BLaER1 treated with 17β-estradiol and CSF1 and Interleukin-3, amounts not matched to agents 10 nM and 100 nM (cell line): ENCODE data around the gene MEF2D.

Source experiments
- H3K27ac ChIP-seq, 11 experiments: shearing (Covaris generic); formaldehyde crosslinking; 2 replicates each; pipeline ENCODE4 v1.8.1; 2022
- H3K27me3 ChIP-seq, 11 experiments: shearing (Covaris generic); formaldehyde crosslinking; 2 replicates each; pipeline ENCODE4 v1.8.1; 2022
- H3K36me3 ChIP-seq, 11 experiments: shearing (Covaris generic); formaldehyde crosslinking; 2 replicates each; pipeline ENCODE4 v1.8.1; 2022
- H3K4me1 ChIP-seq, 10 experiments: shearing (Covaris generic); formaldehyde crosslinking; 2 replicates each; pipeline ENCODE4 v1.8.1; 2022
- H3K4me2 ChIP-seq, 11 experiments: shearing (Covaris generic); formaldehyde crosslinking; 2 replicates each; pipeline ENCODE4 v1.8.1; 2022
- H3K4me3 ChIP-seq, 10 experiments: shearing (Covaris generic); formaldehyde crosslinking; 2 replicates each; pipeline ENCODE4 v1.8.1; 2022
- H3K9ac ChIP-seq, 11 experiments: shearing (Covaris generic); formaldehyde crosslinking; 2 replicates each; pipeline ENCODE4 v1.8.1; 2022
- H3K9me3 ChIP-seq, 11 experiments: shearing (Covaris generic); formaldehyde crosslinking; replicated peaks in 1 of 11; 2 replicates each; pipeline ENCODE4 v1.8.1; 2022
- H4K20me1 ChIP-seq, 11 experiments: shearing (Covaris generic); formaldehyde crosslinking; 2 replicates each; pipeline ENCODE4 v1.8.1; 2022
- Cebpa-rat ChIP-seq, 11 experiments: shearing (Covaris generic); IDR thresholded peaks; 2 replicates each; pipeline ENCODE4 v1.8.1; 2022

Gene MEF2D

GRCh38 chr1:156517748-156518147, 17.2 kb upstream of the MEF2D start:
- H3K9ac ChIP-seq = no peak overlapping the region
- H3K27ac ChIP-seq = no peak overlapping the region
- H4K20me1 ChIP-seq = no peaks in the 10 kb centered on the region
- no peak overlapping the region for H3K4me3 ChIP-seq
- H3K4me1 ChIP-seq = peaks cover 0 to 19% (median 2%) of the 10 kb centered on the region in 10 experiments; a peak in 15 of 20 replicates
- TF ChIP-seq Cebpa-rat (IDR thresholded peaks at IDR 0.05) = no peak
- H3K36me3 ChIP-seq = no peaks in the 10 kb centered on the region
- H3K4me2 ChIP-seq = no peak overlapping the region
- no peaks in the 10 kb centered on the region for H3K9me3 ChIP-seq
- no peaks in the 10 kb centered on the region for H3K27me3 ChIP-seq

DNA sequence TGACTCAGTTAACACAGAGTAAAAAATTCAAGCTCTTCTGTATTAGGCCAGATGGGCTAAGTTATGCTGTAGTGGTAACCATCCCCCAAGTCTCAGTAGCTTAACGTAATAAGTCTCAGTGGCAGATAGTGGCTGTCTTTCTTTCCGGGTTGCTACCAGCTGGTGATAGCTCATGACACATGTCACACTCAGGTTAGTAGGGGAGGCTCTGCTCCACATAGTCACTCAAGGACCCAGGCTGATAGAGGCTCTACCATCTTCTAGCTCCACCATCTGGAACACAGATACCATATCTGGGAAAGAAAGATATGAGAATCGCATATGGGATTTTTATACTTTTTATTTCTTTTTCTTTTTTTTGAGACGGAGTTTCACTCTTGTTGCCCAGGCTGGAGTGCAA, 16.2 kb upstream of the MEF2D start:
- no peaks in the 10 kb centered on the region for H3K36me3 ChIP-seq
- H3K27me3 ChIP-seq = no peaks in the 10 kb centered on the region
- H3K9ac ChIP-seq = no peak overlapping the region
- no peak overlapping the region for H3K4me2 ChIP-seq
- no peak overlapping the region for H3K27ac ChIP-seq
- peaks cover 0 to 23% (median 4%) of the 10 kb centered on the region in 10 experiments; a peak in 9 of 20 replicates for H3K4me1 ChIP-seq
- no peaks in the 10 kb centered on the region for H4K20me1 ChIP-seq
- H3K9me3 ChIP-seq = no peaks in the 10 kb centered on the region
- TF ChIP-seq Cebpa-rat (IDR thresholded peaks at IDR 0.05) = no peak
- H3K4me3 ChIP-seq = no peak overlapping the region

DNA sequence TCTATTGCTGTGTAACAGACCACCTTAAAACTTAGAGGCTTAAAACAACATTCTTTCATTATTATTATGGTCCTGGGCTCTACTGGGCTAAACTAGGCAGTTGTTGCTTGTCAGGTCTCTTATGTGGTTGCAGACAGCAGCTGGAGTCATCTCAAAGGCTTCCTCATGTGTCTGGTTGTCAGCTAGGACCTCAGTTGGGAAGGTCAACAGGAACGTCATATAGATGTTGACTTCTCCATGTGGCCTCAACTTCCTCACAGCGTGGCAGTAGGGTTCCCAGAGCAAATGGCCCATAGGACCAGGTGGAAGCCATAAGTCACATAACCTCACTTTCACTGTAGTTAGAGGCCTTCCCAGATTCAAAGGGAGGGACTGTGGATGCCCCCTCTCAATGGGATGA, 15.4 kb upstream of the MEF2D start:
- Histone ChIP-seq H3K4me3 (no peak overlapping the region), H3K27me3 (no peaks in the 10 kb centered on the region), H3K27ac (no peak overlapping the region), H4K20me1 (no peaks in the 10 kb centered on the region), H3K9ac (no peak overlapping the region), H3K9me3 (no peaks in the 10 kb centered on the region), H3K36me3 (no peaks in the 10 kb centered on the region), H3K4me1 (peaks cover 0 to 25% (median 7%) of the 10 kb centered on the region in 10 experiments; a peak in 11 of 20 replicates), H3K4me2 (peak overlapping the region in 4 of 11 experiments; percentile 7 to 67 (median 18); a peak in 4 of 22 replicates)
- no peak for TF ChIP-seq Cebpa-rat (IDR thresholded peaks at IDR 0.05)

DNA sequence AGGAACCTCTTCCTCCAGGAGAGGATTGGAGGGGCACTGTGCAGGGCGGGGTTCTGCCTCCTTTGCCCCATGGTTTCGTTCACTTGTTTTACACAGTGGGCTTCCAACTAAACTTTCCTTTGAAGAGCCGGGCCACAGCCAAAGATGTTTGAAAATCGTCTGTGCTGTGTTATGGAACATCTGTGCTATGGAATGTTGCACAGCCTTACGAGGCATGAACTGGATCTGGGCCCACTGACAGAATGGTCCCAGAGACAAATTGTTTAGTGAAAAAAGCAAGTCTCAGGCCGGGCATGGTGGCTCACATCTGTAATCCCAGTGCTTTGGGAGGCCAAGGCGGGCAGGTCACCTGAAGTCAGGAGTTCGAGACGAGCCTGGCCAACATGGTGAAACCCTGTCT, 12.6 kb upstream of the MEF2D start:
- TF ChIP-seq Cebpa-rat (IDR thresholded peaks at IDR 0.05) = no peak
- Histone ChIP-seq H3K4me2 (no peak overlapping the region), H3K36me3 (no peaks in the 10 kb centered on the region), H3K9ac (no peak overlapping the region), H3K4me3 (no peak overlapping the region), H3K27me3 (no peaks in the 10 kb centered on the region), H3K9me3 (no peaks in the 10 kb centered on the region), H3K4me1 (peaks cover 19 to 52% (median 31%) of the 10 kb centered on the region in 10 experiments), H4K20me1 (no peaks in the 10 kb centered on the region), H3K27ac (no peak overlapping the region)

DNA sequence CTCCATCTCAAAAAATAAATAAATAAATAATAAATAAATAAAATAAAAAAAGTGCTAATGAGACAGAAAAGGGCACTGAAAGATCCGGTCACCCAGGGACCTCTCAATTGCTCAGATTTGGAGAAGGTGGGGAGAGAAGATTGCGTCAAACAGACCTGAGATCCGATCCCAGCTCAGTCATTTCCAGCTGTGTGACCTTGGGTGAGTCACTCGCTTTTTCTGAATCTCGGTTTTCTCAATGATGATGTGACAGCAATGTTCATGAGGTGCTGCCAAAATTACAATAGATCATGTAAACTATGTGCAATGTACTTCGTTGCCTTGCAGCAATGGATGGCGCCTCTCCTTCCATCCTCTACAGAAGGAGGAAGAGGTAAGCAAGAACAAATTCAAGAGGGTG, 11.1 kb upstream of the MEF2D start:
- Histone ChIP-seq H3K4me2 (peak overlapping the region in 5 of 11 experiments; percentile 11 to 98 (median 28); a peak in 4 of 22 replicates), H3K36me3 (no peaks in the 10 kb centered on the region), H3K4me1 (peaks cover 34 to 68% (median 47%) of the 10 kb centered on the region in 10 experiments), H3K4me3 (no peak overlapping the region), H3K9ac (no peak overlapping the region), H3K9me3 (no peaks in the 10 kb centered on the region), H3K27me3 (no peaks in the 10 kb centered on the region), H4K20me1 (no peaks in the 10 kb centered on the region), H3K27ac (no peak overlapping the region)
- TF ChIP-seq Cebpa-rat (IDR thresholded peaks at IDR 0.05) = no peak

DNA sequence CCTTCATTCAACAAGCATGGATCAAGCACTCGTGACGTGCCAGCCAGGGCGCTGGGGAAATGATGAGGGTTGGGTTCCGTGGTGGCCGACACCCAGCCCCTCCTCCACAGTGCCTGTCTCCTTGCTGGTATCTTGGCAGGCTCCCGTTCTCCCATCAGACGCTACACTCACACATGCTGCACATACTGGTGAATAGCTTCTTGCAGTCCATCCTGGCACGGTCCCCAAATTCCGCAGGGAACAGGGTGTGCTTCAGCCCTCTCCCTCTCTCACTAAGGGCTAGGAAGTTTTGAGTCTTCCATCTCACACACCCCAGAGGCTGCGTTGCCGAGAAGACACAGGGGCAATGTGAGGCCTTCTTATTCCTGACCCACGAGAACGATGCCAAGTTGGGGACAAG, 10.1 kb upstream of the MEF2D start:
- no peak for TF ChIP-seq Cebpa-rat (IDR thresholded peaks at IDR 0.05)

DNA sequence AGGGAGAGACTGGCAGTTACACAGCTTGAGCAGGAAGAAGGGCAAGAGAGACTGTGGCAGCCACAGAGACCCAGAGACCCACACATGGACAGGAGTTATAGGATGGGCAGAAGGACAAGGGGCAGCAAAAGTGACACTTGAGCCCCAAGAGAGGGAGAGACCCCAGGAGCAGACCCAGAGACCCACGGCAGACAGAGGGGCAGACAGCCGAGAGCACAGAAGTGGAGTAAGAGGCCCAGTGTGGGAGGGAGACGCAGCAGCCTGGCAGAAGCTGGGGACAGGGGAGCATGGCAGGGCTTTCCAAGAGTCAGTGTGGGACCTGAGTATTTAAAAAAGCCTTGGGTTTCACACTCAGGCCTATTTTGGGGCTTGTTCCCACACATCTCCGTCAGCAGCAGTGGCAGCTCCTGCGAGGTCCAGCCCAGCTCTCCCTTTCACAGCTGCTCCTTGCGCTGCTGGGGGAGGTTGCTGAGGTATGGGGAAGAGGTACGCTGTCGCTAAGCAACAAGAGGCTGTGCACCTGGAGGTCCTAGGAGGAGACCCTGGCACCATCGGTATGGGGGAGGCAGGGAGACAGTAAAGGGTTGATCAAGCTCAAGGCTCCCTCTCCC, 9.0 kb upstream of the MEF2D start:
- Histone ChIP-seq H3K27me3 (no peaks in the 10 kb centered on the region), H3K9ac (peak overlapping the region in 2 of 11 experiments; percentile 39 to 62; a peak in 3 of 22 replicates), H3K4me3 (no peak overlapping the region), H3K27ac (peak overlapping the region; percentile 12 to 99 (median 63); a peak in 16 of 22 replicates), H4K20me1 (no peaks in the 10 kb centered on the region), H3K4me1 (peaks cover 51 to 69% (median 64%) of the 10 kb centered on the region in 10 experiments), H3K36me3 (no peaks in the 10 kb centered on the region), H3K4me2 (peak overlapping the region; percentile 68 to 98 (median 90); a peak in 21 of 22 replicates), H3K9me3 (no peaks in the 10 kb centered on the region)
- no peak for TF ChIP-seq Cebpa-rat (IDR thresholded peaks at IDR 0.05)

More for the DNA sequence above, 10.1 kb upstream of the MEF2D start:
- Histone ChIP-seq H3K9me3 (no peaks in the 10 kb centered on the region), H3K9ac (no peak overlapping the region), H3K4me2 (peak overlapping the region in 6 of 11 experiments; percentile 2 to 98 (median 56); a peak in 2 of 22 replicates), H3K27me3 (no peaks in the 10 kb centered on the region), H3K27ac (peak overlapping the region in 2 of 11 experiments; percentile 6 to 23; a peak in 2 of 22 replicates), H3K36me3 (no peaks in the 10 kb centered on the region), H4K20me1 (no peaks in the 10 kb centered on the region), H3K4me3 (no peak overlapping the region), H3K4me1 (peaks cover 43 to 68% (median 56%) of the 10 kb centered on the region in 10 experiments)

DNA sequence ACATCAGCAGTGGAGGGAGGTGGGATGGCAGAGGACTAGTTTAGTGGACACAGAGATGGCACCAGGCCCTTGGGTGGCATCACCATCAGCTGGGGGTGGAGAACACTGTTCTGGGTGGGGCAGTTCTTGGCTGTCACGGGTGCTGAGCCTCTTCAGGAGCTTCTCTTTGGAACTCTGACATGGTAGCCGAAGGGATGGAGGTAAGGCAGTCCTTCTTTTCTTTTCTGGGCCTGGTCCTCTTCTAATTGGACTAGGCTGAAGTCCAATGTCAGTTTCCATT, 8.3 kb upstream of the MEF2D start:
- no peaks in the 10 kb centered on the region for H3K36me3 ChIP-seq
- peak overlapping the region in 4 of 11 experiments; percentile 39 to 66 (median 64); a peak in 6 of 22 replicates for H3K9ac ChIP-seq
- peaks cover 57 to 75% (median 70%) of the 10 kb centered on the region in 10 experiments for H3K4me1 ChIP-seq
- peak overlapping the region; percentile 68 to 98 (median 90) for H3K4me2 ChIP-seq
- H3K9me3 ChIP-seq = no peaks in the 10 kb centered on the region
- H3K27ac ChIP-seq = peak overlapping the region; percentile 12 to 99 (median 63); a peak in 18 of 22 replicates
- no peak for TF ChIP-seq Cebpa-rat (IDR thresholded peaks at IDR 0.05)
- no peaks in the 10 kb centered on the region for H3K27me3 ChIP-seq
- no peak overlapping the region for H3K4me3 ChIP-seq
- no peaks in the 10 kb centered on the region for H4K20me1 ChIP-seq

- H3K36me3 ChIP-seq = no peaks in the 10 kb centered on the region
- H3K27me3 ChIP-seq = no peaks in the 10 kb centered on the region
- no peak for TF ChIP-seq Cebpa-rat (IDR thresholded peaks at IDR 0.05)
- H3K4me3 ChIP-seq = no peak overlapping the region
- peak overlapping the region; percentile 44 to 99 (median 65) for H3K27ac ChIP-seq
- peaks cover 62 to 80% (median 75%) of the 10 kb centered on the region in 10 experiments for H3K4me1 ChIP-seq
- H3K4me2 ChIP-seq = peak overlapping the region; percentile 68 to 98 (median 90)
- no peaks in the 10 kb centered on the region for H3K9me3 ChIP-seq
- H4K20me1 ChIP-seq = no peaks in the 10 kb centered on the region
- peak overlapping the region; percentile 6 to 67 (median 46); a peak in 17 of 22 replicates for H3K9ac ChIP-seq
These were observed 7.8 kb upstream of the MEF2D start for GRCh38 chr1:156508205-156508954.
